Stimulated activated CD4-positive, alpha-beta T cell treated with anti-CD3 and anti-CD28 coated beads, Interleukin-15, amount 100 ng/mL, for 48 hours (primary cell): ENCODE results near the gene WDR19.
"Not testable (repeated sequence)": the region's sequence is repeated elsewhere in the genome, so short reads cannot be mapped to it uniquely, and the experiment has no call there.

ENCODE experiments used
- DNase-seq, 2 donors: peaks; one replicate each; pipeline ENCODE4 v3.0.0-alpha.2; 2020; ENCODE audit warnings: low read depth in 2 of 2

The WDR19 gene

DNA sequence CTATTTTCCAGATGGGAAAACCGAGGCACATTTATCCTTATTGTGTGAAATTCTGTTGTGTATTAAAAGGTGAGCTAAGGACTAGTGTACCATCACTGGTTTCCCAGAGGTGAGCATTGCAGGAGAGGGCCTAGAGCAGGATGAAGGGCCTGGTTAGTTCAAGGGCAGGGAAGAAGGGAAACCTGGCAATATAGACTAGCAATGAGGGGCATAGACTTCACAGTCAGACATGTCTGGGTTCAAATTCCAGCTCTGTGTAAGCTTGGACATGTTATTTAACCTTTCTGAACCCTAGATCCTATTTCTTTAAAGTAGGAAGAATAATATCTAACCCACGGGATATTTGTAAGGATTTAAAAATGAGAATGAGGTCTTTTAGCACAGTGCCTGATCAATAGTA, 50.8 kb downstream of the WDR19 start:
- DNase-seq: no peak

GRCh38 chr4:39233783-39234182, 51.5 kb downstream of the WDR19 start:
- DNase-seq: no peak

- no peak for DNase-seq
These were observed 52.7 kb downstream of the WDR19 start for GRCh38 chr4:39235021-39235420.

DNA sequence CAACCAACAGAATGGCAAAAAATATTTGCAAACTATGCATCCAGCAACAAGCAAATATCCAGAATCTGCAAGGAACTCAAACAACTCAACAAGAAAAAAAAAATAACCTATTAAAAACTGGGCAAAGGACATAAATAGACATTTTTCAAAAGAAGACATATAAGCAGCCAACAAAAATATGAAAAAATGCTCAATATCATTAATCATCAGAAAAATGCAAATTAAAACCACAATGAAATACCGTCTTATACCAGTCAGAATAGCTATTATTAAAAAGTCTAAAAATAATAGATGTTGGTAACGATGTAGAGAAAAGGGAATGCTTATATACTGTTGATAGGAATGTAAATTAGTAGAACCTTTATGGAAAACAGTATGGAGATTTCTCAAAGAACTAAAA, 53.4 kb downstream of the WDR19 start:
- no peak for DNase-seq

GRCh38 chr4:39237179-39237578, 54.9 kb downstream of the WDR19 start:
- no peak for DNase-seq

DNA sequence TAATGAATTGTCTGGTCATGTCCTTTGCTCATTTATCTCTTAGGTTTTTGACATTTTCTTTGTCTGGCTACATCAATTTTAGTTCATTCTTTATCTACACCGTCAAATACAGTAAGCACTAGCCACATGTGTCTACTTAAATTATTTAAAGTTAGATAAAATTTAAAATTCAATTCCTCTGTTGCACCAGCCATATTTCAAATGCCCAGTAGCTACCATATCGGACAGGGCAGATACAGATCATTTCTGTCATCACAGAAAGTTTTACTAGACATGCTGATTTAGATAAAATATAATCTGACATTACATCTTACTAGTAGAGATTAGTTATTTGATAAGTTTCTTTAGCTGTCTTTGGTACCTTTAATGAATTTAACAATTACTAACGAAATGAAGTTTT, 61.1 kb downstream of the WDR19 start:
- DNase-seq: no peak

GRCh38 chr4:39255266-39255665, 72.9 kb downstream of the WDR19 start:
- DNase-seq: no peak

- no peak for DNase-seq
These were observed 73.5 kb downstream of the WDR19 start for GRCh38 chr4:39255871-39256270.

DNA sequence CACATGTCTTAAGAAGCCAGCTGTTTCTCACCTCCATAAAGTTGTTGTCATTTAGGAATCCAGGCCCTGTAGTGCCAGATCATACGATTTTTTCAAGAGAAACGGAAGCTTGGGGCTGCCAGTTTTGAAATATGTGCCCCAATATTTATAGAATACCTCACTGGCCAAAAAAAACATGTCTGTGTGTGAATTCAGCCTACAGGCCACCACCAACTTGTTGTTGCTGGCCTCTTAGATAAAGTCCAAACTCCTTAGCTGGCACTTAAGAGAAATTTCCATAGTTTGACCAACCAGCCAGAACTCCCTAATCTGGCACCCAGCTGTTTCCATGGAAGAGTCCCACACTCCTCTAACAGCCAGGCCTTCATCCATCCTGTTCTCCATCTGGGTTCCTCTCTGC, 74.1 kb downstream of the WDR19 start:
- DNase-seq: no peak

- no peak for DNase-seq
These were observed 77.4 kb downstream of the WDR19 start for GRCh38 chr4:39259571-39260330.

- no peak for DNase-seq
These were observed 81.6 kb downstream of the WDR19 start for GRCh38 chr4:39263895-39264294.

- no peak for DNase-seq
These were observed 92.2 kb downstream of the WDR19 start for GRCh38 chr4:39274503-39274902.

- DNase-seq: not testable (repeated sequence)
These were observed 95.3 kb downstream of the WDR19 start for GRCh38 chr4:39277661-39278060.

- no peak for DNase-seq
These were observed 96.1 kb downstream of the WDR19 start for GRCh38 chr4:39278476-39278875.

GRCh38 chr4:39279416-39279815, 97.1 kb downstream of the WDR19 start:
- DNase-seq: no peak

DNA sequence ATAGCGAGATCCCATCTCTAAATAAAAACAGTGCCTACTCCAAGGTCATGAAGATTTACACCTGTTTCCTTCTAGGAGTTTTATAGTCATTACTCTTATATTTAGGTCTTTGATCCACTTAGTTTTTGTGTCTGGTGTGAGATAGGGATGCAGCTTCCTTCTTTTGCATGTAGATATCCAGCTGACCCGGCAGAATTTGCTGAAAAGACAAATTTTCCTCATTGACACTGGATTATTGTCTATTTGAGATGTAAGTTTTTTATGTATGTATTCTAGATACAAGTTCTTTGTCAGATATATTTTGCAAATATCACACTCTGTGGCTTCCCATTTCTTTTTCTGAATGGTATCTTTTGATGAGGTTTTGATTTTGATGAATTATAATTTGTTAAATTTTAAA, 98.4 kb downstream of the WDR19 start:
- DNase-seq: no peak

GRCh38 chr4:39285111-39285795, 102.9 kb downstream of the WDR19 start:
- no peak for DNase-seq

GRCh38 chr4:39285853-39286252, 103.5 kb downstream of the WDR19 start:
- DNase-seq: no peak

DNA sequence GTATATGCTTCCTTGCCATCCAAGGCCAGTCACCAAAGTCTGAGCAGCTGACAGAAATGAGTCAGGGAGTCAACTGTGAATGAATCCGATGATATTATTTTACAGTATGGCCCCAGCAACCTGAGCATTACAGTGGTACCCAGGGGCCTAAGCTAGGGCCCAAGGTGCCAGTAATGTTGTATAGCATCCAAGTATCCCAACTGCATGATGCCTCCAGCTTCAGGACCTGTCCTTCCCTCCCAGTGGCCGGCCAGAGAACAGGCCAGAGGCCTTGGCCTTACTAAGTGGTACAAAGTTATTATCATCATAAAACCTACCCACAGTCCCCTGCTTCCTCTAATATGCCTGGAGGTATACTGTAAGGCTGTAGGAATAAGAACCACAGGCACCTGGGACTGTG, 103.9 kb downstream of the WDR19 start:
- DNase-seq: no peak

DNA sequence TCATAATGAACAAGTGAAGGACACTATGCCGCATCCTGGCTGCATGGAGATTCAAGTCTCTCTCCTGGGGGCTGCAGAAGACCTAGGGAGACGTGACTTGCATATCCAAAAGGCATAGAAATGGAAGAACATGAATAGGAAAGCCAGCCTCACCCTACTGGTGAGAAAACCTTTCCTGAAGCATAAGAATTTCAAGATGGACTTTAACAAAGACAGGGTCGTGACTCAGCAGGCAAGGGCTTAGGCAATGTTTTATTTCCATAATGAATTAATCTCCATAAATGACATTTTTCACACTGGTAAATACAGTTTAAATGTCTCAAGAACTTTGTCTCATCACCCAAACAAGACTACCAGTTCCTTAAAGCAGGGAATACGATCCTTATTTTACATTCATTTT, 104.9 kb downstream of the WDR19 start:
- no peak for DNase-seq

DNA sequence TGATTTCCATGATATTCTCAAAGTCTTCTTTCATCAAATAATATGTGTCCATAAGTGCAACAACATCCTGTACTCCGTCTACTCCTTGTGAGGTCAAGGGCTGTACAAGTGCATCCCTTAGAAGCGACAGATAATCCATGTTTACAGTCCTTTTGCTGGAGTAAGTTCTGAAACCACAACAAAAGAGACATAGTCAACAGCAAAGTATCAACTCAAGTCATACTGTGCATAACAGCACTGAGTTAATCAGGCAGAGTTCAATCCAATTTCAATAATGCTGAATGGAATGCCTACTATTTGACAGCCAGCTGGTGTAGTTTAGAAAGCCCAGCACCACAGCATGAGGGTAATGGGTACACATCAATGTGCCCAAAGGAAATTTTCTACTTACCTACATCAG, 109.4 kb downstream of the WDR19 start:
- no peak for DNase-seq

GRCh38 chr4:39292433-39292832, 110.1 kb downstream of the WDR19 start:
- not testable (repeated sequence) for DNase-seq

DNA sequence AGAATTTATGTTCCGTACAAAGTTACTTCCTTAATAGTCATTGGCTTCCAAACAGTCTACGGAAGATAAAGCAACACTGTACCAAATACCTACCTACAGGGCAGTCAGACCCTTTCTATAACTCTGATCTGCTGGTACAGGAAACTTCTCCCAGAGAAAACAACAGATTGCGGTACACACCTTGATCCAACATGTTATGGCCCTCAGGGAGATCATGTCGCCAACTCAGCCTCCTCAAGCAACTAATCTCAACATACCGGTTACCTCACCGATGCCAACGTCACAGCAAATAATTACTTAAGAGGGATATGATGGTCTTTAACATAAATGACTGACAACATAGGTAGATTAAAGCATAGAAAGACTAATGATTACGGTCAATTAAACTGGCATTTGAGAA, 113.5 kb downstream of the WDR19 start:
- DNase-seq: no peak

- no peak for DNase-seq
These were observed 120.6 kb downstream of the WDR19 start for GRCh38 chr4:39302901-39303300.
